ENCODE data around the gene ZBTB11.

DNA sequence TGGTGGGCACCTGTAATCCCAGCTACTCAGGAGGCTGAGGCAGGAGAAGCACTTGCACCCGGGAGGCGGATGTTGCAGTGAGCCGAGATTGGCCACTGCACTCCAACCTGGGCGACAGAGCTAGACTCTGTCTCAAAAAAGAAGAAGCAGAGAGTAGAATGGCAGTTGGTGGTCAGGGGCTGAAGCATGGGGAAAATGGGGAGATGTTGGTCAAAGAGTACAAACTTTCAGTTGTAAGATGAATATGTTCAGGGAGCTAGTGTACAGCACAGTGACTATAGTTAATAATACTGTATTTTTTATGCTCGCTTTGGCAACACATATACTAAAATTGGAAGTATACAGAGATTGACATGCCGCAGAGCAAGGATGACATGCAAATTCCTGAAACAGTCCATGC is 61.4 kb downstream of the ZBTB11 start:
- TF ChIP-seq RFX5 (IDR thresholded peaks at IDR 0.05; ENCODE audit: low read length) (no peak), TEAD4 (IDR thresholded peaks at IDR 0.05; ENCODE audit: borderline replicate concordance, insufficient read depth) (no peak), TAF1 (IDR thresholded peaks at IDR 0.05; ENCODE audit: borderline replicate concordance, low read depth, low read length) (no peak), RCOR1 (IDR thresholded peaks at IDR 0.05; ENCODE audit: low read length) (no peak), YY1 (IDR thresholded peaks at IDR 0.05; ENCODE audit: low read depth) (no peak)
- TF ChIP-seq, protein P1, sequence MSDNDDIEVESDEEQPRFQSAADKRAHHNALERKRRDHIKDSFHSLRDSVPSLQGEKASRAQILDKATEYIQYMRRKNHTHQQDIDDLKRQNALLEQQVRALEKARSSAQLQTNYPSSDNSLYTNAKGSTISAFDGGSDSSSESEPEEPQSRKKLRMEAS (IDR thresholded peaks at IDR 0.05; ENCODE audit: low read depth) = no peak
- TF ChIP-seq, protein P2, sequence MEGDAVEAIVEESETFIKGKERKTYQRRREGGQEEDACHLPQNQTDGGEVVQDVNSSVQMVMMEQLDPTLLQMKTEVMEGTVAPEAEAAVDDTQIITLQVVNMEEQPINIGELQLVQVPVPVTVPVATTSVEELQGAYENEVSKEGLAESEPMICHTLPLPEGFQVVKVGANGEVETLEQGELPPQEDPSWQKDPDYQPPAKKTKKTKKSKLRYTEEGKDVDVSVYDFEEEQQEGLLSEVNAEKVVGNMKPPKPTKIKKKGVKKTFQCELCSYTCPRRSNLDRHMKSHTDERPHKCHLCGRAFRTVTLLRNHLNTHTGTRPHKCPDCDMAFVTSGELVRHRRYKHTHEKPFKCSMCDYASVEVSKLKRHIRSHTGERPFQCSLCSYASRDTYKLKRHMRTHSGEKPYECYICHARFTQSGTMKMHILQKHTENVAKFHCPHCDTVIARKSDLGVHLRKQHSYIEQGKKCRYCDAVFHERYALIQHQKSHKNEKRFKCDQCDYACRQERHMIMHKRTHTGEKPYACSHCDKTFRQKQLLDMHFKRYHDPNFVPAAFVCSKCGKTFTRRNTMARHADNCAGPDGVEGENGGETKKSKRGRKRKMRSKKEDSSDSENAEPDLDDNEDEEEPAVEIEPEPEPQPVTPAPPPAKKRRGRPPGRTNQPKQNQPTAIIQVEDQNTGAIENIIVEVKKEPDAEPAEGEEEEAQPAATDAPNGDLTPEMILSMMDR (IDR thresholded peaks at IDR 0.05) = no peak
- TF ChIP-seq, protein P3, sequence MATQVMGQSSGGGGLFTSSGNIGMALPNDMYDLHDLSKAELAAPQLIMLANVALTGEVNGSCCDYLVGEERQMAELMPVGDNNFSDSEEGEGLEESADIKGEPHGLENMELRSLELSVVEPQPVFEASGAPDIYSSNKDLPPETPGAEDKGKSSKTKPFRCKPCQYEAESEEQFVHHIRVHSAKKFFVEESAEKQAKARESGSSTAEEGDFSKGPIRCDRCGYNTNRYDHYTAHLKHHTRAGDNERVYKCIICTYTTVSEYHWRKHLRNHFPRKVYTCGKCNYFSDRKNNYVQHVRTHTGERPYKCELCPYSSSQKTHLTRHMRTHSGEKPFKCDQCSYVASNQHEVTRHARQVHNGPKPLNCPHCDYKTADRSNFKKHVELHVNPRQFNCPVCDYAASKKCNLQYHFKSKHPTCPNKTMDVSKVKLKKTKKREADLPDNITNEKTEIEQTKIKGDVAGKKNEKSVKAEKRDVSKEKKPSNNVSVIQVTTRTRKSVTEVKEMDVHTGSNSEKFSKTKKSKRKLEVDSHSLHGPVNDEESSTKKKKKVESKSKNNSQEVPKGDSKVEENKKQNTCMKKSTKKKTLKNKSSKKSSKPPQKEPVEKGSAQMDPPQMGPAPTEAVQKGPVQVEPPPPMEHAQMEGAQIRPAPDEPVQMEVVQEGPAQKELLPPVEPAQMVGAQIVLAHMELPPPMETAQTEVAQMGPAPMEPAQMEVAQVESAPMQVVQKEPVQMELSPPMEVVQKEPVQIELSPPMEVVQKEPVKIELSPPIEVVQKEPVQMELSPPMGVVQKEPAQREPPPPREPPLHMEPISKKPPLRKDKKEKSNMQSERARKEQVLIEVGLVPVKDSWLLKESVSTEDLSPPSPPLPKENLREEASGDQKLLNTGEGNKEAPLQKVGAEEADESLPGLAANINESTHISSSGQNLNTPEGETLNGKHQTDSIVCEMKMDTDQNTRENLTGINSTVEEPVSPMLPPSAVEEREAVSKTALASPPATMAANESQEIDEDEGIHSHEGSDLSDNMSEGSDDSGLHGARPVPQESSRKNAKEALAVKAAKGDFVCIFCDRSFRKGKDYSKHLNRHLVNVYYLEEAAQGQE (IDR thresholded peaks at IDR 0.05; ENCODE audit: low read depth, low read length) = no peak
